Coronary artery (tissue), 2 donors: ENCODE data around the gene WDR41.
"Not testable (repeated sequence)": the region's sequence is repeated elsewhere in the genome, so short reads cannot be mapped to it uniquely, and the experiment has no call there.

Source experiments
- DNase-seq: peaks from one replicate; pipeline ENCODE4 v3.0.0-alpha.2; 2017; ENCODE audit warnings: low spot score
- H3K27ac ChIP-seq, 2 donors: fragments of 200-600 bp; sonication (generic); one replicate each; pipeline ENCODE4 v1.5.1; 2016 to 2019
- H3K4me3 ChIP-seq: fragments of 200-600 bp; sonication (generic); 2 replicates; pipeline ENCODE4 v1.5.1; 2016; ENCODE audit warnings: mild to moderate bottlenecking, moderate library complexity
- TF ChIP-seq, protein P1 (sequence below): fragments of 200-600 bp; sonication (generic); IDR thresholded peaks from one replicate; pipeline ENCODE4 v1.5.1; 2019; ENCODE audit warnings: antibody characterized with exemption

The WDR41 gene

GRCh38 chr5:77394064-77394715, 97.9 kb downstream of the WDR41 start:
- TF ChIP-seq, protein P1, sequence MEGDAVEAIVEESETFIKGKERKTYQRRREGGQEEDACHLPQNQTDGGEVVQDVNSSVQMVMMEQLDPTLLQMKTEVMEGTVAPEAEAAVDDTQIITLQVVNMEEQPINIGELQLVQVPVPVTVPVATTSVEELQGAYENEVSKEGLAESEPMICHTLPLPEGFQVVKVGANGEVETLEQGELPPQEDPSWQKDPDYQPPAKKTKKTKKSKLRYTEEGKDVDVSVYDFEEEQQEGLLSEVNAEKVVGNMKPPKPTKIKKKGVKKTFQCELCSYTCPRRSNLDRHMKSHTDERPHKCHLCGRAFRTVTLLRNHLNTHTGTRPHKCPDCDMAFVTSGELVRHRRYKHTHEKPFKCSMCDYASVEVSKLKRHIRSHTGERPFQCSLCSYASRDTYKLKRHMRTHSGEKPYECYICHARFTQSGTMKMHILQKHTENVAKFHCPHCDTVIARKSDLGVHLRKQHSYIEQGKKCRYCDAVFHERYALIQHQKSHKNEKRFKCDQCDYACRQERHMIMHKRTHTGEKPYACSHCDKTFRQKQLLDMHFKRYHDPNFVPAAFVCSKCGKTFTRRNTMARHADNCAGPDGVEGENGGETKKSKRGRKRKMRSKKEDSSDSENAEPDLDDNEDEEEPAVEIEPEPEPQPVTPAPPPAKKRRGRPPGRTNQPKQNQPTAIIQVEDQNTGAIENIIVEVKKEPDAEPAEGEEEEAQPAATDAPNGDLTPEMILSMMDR = no peak

GRCh38 chr5:77391240-77391765, 100.8 kb downstream of the WDR41 start:
- TF ChIP-seq, protein P1 = no peak
- Histone ChIP-seq H3K27ac (no peak overlapping the region), H3K4me3 (no peak overlapping the region)
- no peak for DNase-seq

More at GRCh38 chr5:77394064-77394715, 97.9 kb downstream of the WDR41 start:
- Histone ChIP-seq H3K4me3 (no peak overlapping the region), H3K27ac (no peak overlapping the region)
- DNase-seq = no peak

GRCh38 chr5:77390795-77391194, 101.3 kb downstream of the WDR41 start:
- peak overlapping the region in 1 of 2 donors; percentile 45 for H3K27ac ChIP-seq
- H3K4me3 ChIP-seq = no peak overlapping the region
- TF ChIP-seq, protein P1 = no peak
- DNase-seq = no peak

- TF ChIP-seq, protein P1 = no peak
- H3K27ac ChIP-seq = peak overlapping the region in 1 of 2 donors; percentile 45
- no peak for DNase-seq
- H3K4me3 ChIP-seq = no peak overlapping the region
These were observed 101.9 kb downstream of the WDR41 start for GRCh38 chr5:77390221-77390620.

DNA sequence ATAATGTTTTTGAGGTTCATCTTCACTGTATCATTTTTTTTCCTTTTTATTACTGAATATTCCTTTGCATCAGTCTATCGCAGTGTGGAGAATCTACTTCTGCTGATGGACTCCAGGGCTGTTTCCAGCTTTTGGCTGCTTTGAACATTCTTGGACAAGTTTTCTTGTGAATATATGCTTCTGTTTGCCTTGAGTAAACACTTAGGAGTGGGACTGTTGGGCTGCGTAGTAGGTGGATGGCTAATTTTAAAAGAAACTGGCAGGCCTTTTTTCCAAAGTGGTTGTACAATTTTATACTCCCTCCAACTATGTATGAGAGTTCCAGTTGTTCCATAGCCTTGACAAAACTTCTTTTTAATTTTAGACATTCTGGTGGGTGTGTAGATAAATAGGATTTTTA, 102.4 kb downstream of the WDR41 start:
- DNase-seq = no peak
- peak overlapping the region in 1 of 2 donors; percentile 45 for H3K27ac ChIP-seq
- H3K4me3 ChIP-seq = no peak overlapping the region
- TF ChIP-seq, protein P1 = no peak

DNA sequence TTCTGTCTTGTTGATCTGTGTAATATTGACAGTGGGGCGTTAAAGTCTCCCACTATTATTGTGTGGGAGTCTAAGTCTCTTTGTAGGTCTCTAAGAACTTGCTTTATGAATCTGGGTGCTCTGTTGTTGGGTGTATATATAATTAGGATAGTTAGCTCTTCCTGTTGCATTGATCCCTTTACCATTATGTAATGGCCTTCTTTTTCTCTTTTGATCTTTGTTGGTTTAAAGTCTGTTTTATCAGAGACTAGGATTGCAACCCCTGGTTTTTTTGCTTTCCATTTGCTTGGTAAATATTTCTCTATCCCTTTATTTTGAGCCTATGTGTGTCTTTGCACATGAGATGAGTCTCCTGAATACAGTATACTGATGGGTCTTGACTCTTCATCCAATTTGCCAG, 105.8 kb downstream of the WDR41 start:
- DNase-seq, H3K4me3 ChIP-seq: not testable (repeated sequence)

GRCh38 chr5:77383336-77383735, 108.8 kb downstream of the WDR41 start:
- not testable (repeated sequence) for H3K27ac ChIP-seq, H3K4me3 ChIP-seq, DNase-seq

More for the DNA sequence above, 105.8 kb downstream of the WDR41 start:
- not testable (repeated sequence) for H3K27ac ChIP-seq
